Left forelimb (tissue), 1 donor: ENCODE results near the gene PRAMEF18.
"Not testable (repeated sequence)": the region's sequence is repeated elsewhere in the genome, so short reads cannot be mapped to it uniquely, and the experiment has no call there.

ENCODE experiments used
- DNase-seq: peaks from one replicate; pipeline ENCODE4 v3.0.0-alpha.2; 2018; ENCODE audit warnings: low spot score

PRAMEF18 gene, protein sequence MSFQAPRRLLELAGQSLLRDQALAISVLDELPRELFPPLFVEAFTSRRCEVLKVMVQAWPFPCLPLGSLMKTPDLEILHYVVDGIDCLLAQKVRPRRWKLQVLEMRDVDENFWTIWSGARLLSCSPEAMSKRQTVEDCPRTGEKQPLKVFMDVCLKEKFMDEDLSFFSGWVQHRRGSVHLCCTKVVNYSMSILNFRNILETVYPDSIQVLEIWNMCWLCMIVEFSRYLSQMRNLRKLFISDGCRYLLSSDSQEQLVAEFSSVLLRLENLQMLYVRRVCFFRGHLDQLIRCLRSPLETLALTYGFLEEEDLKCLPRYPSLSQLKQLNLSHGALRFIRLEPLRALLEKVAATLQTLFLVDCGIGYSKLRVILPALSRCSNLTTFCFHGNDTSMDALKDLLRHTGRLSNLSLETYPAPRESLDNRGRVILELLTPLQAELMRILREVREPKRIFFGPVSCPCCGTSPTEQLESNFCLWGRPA

DNA sequence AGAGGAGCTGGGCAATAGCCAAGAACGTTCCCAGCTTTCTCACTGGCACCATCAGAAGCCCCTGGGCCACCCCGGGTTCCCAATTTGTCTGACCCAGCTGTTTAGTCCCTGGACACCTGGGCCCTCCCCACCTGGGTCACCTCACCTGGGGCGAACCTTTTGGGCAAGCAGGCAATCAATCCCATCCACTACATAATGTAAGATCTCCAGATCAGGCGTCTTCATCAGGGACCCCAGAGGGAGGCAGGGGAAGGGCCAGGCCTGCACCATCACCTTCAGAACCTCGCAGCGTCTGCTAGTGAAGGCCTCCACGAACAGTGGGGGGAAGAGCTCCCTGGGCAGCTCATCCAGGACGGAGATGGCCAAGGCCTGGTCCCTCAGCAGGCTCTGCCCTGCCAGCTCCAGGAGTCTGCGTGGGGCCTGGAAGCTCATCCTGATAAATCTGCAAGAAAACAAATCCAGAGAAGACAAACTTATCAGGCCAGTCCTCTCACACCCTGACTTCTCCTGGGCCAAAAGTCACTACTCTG lies at the start of gene PRAMEF18:
Gene PRAMEF18 (minus strand): TSS at position 480 of the 530 bp plus-strand sequence. CDS start 48 bp downstream, at position 432.
- DNase-seq: not testable (repeated sequence)

DNA sequence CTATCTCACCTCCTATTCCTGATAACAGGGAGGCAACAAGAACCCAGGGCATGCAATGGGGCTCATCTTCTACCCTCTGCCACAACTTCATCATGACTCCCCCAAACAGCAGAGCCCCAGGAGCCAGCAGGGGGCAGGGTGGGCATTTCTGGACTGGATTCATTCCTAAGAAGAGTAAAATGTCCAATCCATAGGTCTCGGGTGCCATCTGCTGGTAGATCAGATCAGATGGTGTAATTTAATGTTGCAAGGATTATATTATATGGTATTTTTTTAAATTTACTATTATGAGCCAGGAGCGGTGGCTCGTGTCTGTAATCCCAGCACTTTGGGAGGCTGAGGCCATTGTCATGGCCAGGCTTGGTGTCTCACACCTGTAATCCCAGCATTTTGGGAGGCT lies 39.2 kb upstream of the PRAMEF18 start:
- DNase-seq: not testable (repeated sequence)

DNA sequence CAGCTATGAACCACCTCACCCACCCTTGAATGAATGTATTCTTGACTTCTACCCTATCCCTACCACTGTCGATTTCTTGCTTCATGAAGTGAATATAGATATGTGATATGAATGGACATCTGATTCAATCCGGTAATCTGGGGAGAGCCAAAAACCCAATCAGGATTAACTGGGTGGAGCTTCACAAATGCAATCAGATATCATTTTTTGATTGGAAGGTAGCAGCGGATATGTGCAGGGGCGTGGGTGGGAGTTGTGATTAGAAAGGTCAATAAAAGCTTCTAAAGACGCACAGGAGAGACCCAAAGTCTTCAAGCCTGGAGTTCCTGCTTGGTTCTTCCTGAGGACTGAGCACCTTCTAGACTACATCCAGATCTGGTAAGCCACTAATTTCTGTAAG lies 27.9 kb upstream of the PRAMEF18 start, which contains the start of gene PRAMEF5:
Gene PRAMEF5 (plus strand): TSS at position 301 of the 400 bp plus-strand sequence. CDS start 5,071 bp downstream, outside the sequence.
- DNase-seq: not testable (repeated sequence)

DNA sequence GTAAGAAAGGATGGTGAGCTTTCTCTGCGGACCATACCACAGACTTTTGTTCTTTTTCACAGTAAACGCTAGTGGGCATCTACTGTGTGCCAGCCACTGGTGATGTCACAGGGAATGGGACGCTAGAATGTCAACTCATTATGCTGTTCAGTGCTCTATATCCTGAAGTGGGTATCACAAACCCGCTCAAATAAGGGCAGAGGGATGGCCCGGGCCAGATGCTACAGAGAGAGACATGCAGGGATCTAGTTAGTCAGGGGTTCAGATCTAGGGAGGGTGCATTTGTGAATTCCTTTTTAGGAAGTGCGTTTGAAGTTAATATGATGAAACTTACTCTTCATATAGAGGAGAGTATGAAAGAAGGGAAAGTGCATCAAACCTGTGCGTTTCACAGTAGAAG lies 21.2 kb upstream of the PRAMEF18 start:
- DNase-seq: not testable (repeated sequence)

DNA sequence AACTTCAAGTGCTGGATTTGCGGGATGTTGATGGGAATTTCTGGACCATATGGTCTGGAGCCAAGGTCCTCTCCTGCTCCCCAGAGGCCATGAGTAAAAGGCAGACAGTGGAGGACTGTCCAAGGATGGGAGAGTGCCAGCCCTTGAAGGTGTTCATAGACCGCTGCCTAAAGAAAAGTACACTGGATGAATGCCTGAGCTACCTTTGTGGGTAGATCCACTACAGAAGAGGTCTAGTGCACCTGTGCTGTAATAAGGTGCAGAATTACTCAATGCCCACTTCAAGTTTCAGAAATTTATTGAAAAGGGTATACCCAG lies 20.6 kb upstream of the PRAMEF18 start:
- DNase-seq: not testable (repeated sequence)

DNA sequence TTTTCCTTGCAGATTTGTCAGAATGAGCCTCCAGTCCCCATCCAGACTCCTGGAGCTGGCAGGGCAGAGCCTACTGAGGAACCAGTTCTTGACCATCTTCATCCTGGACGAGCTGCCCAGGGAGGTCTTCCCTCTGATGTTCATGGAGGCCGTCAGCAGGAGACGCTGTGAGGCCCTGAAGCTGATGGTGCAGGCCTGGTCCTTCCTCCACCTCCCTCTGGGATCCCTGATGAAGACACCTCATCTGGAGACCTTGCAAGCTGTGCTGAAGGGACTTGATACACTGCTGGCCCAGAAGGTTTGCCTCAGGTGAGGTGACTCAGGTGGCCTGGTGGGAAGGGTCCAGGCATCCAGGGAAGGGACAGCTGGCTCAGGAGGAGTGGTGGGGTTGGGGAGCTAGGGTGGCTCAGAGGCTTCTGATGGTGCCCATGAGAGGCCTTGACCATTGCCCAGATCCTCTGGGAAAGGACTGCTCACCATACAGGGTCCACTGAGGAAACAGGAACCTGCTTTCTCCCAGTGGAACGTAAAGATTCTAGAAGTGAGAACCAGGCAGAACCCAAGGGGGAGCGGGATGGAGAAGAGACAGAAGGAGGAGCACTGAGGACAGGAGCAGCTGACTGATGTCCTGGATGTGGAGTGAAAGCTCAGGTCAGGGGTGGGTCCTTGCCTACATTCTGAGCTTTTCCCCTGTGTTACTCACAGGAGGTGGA lies 20.0 kb upstream of the PRAMEF18 start:
- not testable (repeated sequence) for DNase-seq

DNA sequence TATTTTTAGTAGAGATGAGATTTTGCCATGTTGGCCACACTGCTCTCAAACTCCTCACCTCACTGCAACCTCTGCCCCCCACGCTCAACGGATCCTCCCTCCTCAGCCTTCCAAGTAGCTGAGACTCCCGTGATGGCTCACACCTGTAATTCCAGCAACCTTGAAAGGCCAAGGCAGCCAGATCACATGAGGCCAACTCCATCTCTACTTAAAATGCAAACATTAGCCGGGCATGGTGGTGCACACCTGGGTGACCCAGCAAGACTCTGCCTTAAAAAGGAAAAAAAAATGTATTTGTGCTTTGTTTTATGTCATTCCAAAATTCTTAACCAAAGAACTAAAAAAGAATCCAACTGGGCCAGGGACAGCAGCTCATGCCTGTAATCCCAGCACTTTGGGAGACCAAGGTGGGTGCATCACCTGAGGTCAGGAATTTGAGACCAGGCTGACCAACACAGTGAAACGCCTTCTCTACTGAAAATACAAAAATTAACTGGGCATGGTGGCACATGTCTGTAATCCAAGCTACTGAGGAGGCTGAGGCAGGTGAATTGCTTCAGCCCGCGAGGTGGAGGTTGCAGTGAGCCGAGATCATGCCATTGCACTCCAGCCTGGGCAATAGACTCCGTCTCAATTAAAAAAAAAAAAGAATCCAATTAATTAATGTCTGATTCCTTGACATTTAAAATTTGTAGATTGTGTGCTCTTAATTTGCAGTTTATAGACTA lies 17.7 kb upstream of the PRAMEF18 start:
- not testable (repeated sequence) for DNase-seq

DNA sequence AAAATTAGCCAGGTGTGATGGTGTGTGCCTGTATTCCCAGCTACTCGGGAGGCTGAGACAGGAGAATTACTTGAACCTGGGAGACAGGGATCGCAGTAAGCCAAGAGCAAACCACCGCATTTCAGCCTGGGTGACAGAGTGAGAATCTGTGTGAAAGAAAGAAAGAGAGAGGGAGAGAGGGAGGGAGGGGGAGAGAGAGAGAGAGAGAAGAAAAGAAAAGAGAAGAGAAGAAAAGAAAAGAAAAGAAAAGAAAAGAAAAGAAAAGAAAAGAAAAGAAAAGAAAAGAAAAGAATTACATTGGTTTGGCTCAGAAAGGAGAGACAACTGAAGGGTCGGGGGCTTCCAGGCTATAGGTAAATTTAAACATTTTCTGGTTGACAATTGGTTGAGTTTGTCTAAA lies 13.7 kb upstream of the PRAMEF18 start:
- not testable (repeated sequence) for DNase-seq

DNA sequence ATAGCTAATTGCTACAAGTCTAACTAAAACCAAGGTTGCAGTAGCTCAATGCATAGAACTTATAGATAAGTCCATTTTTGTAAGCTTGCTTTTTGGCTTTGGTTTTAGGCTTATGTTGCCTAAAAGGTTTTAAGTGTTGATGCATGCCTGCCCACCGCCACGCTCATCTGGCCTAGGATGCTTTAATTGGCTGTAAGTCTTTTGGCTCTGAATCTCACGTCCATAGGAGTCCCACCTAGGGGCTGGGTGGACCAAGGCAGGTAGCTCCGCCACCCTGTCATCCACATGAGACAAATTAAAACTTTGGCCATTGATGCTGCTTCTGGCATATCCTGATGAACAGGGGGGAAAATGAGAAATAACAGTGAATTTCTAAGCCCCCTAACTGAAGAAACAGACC lies 11.6 kb upstream of the PRAMEF18 start:
- DNase-seq: not testable (repeated sequence)

DNA sequence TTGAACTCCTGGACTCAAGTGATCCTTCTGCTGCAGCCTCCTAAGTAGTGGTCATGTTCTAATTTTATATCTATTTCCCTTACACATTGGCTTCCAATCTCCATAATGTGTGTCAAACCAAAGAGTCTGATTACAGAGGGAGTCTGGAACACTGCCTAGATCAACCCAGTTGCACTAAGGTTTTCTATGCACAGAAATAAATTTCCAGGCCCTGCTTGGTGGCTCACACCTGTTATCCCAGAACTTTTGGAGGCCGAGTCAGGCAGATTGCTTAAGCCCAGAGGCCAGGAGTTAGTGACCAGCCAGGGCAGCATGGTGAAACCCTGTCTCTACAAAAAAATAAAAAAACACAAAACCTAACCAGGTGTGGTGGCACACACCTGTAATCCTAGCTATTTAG lies 8.1 kb upstream of the PRAMEF18 start:
- not testable (repeated sequence) for DNase-seq

DNA sequence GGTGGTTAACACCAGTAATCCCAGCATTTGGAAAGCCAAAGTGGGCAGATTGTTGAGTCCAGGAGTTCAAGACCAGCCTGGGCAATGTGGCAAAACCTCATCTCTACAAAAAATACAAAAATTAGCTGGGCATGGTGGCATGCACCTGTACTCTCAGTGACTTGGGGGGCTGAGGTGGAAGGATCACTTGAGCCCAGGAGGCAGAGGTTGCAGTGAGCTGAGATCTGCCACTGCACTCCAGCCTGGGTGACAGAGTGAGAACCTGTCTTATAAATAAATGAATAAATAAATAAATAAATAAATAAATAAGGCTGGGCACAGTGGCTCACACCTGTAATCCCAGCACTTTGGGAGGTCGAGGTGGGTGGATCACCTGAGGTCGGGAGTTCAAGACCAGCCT lies 6.1 kb upstream of the PRAMEF18 start:
- DNase-seq: not testable (repeated sequence)

DNA sequence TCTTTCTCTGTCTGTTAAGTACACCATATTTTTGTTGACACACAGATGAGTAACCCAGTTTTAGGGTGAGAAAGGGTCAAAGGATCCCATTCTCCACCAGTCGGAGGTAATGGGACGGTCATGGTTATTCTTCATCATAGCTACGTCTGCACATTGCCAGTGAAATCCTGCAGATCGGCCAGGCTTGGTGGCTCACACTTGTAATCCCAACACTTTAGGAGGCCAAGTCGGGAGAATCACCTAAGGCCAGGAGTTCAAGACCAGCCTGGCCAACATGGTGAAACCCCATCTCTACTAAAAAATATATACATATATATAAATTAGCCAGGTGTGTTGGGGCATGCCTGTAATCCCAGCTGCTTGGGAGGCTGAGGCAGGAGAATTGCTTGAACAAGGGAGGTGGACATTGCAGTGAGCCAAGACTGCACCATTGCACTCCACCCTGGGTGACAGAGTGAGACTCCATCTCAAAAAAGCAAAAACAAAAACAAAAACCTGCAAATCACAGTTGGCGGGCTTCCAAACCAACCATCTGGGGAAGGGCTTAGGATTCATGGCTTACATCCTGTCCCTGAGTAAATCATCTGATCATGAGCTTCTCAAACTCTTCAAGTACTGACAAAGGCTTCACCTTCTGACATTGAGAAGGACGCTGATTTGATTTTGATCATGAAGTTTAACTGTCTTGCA lies 5.3 kb upstream of the PRAMEF18 start:
- not testable (repeated sequence) for DNase-seq

DNA sequence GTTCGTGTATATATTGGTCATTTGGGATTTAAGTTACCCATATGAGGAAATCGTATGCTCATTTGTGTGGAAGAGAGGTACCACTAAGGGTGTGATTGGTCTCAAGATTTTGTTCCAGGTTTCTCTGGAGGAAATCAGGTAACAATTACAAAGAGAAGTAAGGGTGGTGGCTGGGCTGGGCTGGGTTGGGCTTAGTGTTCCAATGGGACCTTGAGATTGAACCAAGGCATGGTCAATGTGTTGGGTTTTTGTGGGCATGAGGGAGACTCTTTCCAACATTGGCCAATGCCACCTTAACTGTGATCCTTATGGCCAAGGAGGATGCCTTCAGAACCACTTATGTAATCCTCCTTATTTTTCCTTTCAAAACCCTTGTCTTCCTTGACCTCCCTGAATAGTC lies 4.6 kb upstream of the PRAMEF18 start:
- DNase-seq: not testable (repeated sequence)

DNA sequence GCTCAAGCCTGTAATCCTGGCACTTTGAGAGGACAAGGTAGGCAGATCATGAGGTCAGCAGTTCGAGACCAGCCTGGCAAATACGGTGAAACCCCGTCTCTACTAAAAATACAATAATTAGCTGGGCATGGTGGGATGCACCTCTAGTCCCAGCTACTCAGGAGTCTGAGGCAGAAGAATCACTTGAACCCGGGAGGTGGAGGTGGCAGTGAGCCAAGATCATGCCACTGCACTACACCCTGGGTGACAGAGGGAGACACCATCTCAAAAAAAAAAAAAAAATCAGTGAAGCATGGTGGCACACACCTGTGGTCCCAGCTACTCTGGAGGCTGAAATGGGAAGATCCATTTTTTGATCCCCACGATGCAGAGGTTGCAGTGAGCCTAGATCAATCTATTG lies 4.1 kb upstream of the PRAMEF18 start:
- not testable (repeated sequence) for DNase-seq

DNA sequence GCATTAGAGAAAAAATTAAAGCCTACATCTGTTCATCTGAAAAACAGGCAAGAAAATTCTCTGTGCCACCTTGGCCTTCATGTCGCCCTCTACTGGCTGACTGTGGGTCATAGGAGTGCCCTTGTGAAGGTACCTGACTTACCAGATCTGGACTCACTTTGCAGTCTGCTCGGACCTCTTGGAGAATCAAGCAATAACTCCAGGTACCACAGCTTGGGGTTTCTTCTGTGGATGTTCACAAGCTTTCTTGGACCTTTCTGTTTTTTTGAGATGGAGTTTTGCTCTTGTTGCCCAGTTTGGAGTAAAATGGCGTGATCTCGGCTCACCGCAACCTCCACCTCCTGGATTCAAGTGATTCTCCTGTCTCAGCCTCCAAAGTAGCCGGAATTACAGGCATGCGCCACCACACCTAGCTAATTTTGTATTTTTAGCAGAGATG lies 2.4 kb upstream of the PRAMEF18 start:
- DNase-seq: no peak

DNA sequence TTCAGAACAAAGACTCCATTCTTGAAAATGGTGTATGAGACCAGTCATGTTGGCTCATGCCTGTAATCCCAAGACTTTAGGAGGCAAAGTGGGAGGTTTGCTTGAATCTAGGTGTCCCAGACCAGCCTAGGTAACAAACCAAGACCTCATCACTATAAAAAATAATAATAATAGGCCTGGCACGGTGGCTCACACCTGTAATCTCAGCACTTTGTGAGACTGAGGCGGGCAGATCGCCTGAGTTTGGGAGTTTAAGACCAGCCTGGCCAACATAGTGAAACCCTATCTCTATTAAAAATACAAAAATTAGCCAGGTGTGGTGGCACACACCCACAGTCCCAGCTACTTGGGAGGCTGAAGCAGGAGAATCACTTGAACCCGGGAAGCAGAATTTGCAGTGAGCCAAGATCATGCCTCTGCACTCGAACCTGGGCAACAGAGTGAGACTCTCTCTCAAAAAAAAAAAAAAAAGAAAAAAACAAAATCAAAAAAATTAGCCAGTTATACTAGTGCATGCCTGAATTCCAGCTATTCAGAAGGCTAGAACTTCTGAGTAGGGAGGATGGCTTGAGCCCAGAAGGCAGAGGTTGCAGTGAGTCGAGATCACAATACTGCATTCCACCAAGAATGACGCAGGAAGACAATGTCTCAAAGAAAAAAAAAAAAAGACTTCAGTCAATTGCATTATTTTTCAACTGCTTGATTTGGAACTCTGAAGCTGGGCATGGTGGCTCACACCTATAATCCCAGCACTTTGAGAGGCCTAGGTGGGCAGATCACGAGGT lies 1.5 kb upstream of the PRAMEF18 start:
- DNase-seq: not testable (repeated sequence)

DNA sequence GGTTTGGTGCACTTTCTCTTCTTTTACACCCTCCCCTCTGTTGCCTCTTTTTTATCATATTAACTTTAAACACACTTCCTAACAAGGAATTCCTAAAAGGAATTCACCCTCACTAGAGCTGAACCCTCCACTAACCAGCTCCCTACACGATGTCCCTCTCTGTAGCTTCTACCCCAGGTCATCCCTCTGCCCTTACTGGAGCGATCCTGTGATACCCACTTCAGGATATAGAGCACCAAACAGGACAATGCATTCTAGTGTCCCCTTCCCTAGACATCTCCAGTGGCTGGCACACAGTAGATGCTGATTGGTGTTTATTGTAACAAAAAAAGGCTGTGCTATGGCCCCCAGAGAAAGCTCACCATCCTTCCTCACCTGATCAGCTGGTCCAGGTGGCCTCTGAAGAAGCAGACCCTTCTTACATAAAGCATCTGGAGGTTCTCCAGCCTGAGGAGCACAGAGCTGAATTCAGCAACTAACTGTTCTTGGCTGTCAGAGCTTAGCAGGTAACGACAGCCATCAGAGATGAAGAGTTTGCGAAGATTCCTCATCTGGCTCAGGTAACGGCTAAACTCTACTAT lies 1.4 kb downstream of the PRAMEF18 start:
- DNase-seq: no peak

DNA sequence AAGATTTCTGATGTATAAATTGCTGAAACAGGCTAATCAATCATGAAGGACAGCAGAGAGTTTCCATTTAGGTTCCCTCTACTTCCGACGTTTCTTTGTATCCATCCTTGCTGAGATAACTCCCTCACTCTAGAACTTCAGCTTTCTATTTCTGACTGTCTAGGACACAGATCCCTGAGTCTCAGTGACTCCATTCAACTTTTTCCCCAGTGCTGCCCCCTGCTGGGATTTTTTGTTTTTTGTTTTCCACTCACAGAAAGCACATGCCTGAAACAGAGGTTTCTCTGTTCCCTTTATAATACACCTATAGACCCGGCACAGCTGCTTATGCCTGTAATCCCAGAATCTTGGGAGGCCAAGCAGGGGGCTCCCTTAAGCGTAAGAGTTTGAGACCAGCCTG lies 3.2 kb downstream of the PRAMEF18 start:
- DNase-seq: not testable (repeated sequence)

DNA sequence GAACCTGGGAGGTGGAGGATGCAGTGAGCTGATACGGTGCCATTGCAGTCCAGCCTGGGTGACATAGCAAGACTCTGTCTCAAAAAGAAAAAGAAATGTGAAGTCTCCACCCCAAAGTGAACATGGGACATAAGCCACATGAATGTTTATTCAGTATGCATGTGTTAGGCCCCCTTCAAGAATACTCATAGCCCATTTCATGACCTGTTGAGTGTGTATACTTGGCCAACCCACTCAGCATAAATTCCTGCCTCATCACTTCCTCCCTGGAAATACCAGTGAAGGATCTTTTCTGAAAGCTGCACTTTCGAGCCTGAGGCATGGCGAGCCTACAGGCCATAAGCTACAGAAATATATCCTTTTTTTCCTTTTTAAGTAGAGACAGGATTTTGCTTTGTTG lies 6.8 kb downstream of the PRAMEF18 start:
- not testable (repeated sequence) for DNase-seq

DNA sequence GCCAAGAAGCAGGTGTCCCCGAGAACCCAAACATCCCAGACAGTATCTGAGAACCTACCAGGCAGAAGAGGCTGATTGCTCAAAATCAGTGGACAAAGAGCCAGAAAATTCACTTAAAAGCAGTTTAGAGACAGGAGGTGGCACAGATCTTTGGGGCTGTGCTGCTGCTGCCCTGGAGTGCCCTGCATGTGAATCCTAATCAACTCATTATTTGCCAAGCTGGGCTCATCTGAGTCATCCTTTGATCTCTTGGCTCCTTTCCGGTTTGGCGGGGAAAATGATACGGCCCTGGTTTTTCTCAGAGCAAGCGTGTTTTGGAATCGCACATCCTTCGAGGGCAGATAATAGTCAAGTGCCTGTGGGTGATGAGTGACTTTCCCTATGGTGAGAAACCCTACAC lies 9.3 kb downstream of the PRAMEF18 start:
- not testable (repeated sequence) for DNase-seq
